HepG2 (cell line): ENCODE data around the gene DAAM2. TPM values are rescaled to one million over a fixed set of nuclear protein-coding genes. Genes with fewer than 3 reads are reported as not detected.

ENCODE experiments used
- ATAC-seq: fragments of 200-7000 bp; cut with Tn5 transposase; 3 replicates; pipeline ENCODE4 v1.9.1; 2020; ENCODE audit warnings: mild to moderate bottlenecking, moderate library complexity
- BruUV-seq: library from RNA; stranded (reverse); fragments of 400-500 nt; replicated peaks from 2 replicates; lab custom pipeline; 2021; lab: Mats Ljungman, UMichigan
- CTCF ChIA-PET: fragments of 300-600 bp; formaldehyde crosslinking; extraction: SDS; loops from one replicate; lab custom pipeline; 2021; ENCODE audit warnings: low total read pairs, inconsistent platforms, low intra/inter-chr PET ratio; lab: Yijun Ruan, JAX
- POLR2A ChIA-PET: fragments of 350-600 bp; sonication (Branson Sonifier 250); formaldehyde crosslinking; loops from one replicate; lab custom pipeline; 2020; ENCODE audit warnings: antibody characterized with exemption, inconsistent platforms; lab: Yijun Ruan, JAX
- DNase-seq: peaks from one replicate; pipeline ENCODE4 v3.0.0-alpha.2; 2015; ENCODE audit warnings: low spot score
- FAIRE-seq: peaks from 3 replicates; lab custom pipeline; 2011; peaks lifted over from hg19 to GRCh38; lab: Jason Lieb, UNC
- H2AFZ ChIP-seq: one replicate; pipeline ENCODE4 v1.6.1; 2011; ENCODE audit warnings: low read length, inconsistent platforms
- H3K27ac ChIP-seq: fragments of 300-600 bp; 3 replicates; pipeline ENCODE4 v1.8.0; 2011; ENCODE audit warnings: mixed run types, mild to moderate bottlenecking, mixed read lengths, low read length, inconsistent platforms; ENCODE audit not compliant: insufficient read depth; ENCODE audit errors: extremely low read length
- H3K27me3 ChIP-seq, 2 experiments: fragments of 200-600 bp in 1 of 2; 2 replicates in 1 of 2; 3 replicates in 1 of 2; pipeline versions ENCODE4 v1.6.0 to v1.8.0; 2011; ENCODE audit warnings: low read length in 2 of 2, mild to moderate bottlenecking in 2 of 2, moderate library complexity in 2 of 2, inconsistent platforms in 1 of 2; ENCODE audit not compliant: insufficient read depth in 2 of 2, control insufficient read depth in 1 of 2
- H3K36me3 ChIP-seq, 2 experiments: fragments of 200-600 bp in 1 of 2; replicated peaks in 1 of 2; 2 replicates in 1 of 2; 3 replicates in 1 of 2; pipeline versions ENCODE4 v1.5.1 to v1.8.0; 2011; ENCODE audit warnings: low read length in 2 of 2, inconsistent platforms in 1 of 2; ENCODE audit not compliant: insufficient read depth in 2 of 2, control insufficient read depth in 1 of 2
- H3K4me1 ChIP-seq: 2 replicates; pipeline ENCODE4 v1.5.1; 2012; ENCODE audit warnings: low read length, inconsistent platforms; ENCODE audit not compliant: insufficient read depth
- H3K4me2 ChIP-seq: 2 replicates; pipeline ENCODE4 v1.6.0; 2011; ENCODE audit warnings: low read depth, low read length, inconsistent platforms
- H3K4me3 ChIP-seq, 3 experiments: fragments of 200-600 bp in 1 of 3; sonication (generic), shearing (Covaris generic) in 1 of 3; replicated peaks in 1 of 3; 2 replicates each; pipeline ENCODE4 v1.5.1; 2011 to 2016; ENCODE audit warnings: low read length in 3 of 3, inconsistent platforms in 2 of 3, low read depth in 2 of 3, mild to moderate bottlenecking in 2 of 3, control low read depth in 1 of 3, mixed read lengths in 1 of 3; ENCODE audit not compliant: insufficient read depth in 1 of 3
- H3K79me2 ChIP-seq: one replicate; pipeline ENCODE4 v1.6.1; 2011; ENCODE audit warnings: low read length, inconsistent platforms; ENCODE audit not compliant: insufficient read depth
- H3K9ac ChIP-seq: 2 replicates; pipeline ENCODE4 v1.6.0; 2011; ENCODE audit warnings: mild to moderate bottlenecking, low read depth, low read length, inconsistent platforms; ENCODE audit not compliant: insufficient read depth
- H3K9me3 ChIP-seq: 2 replicates; pipeline ENCODE4 v1.5.1; 2012; ENCODE audit warnings: mild to moderate bottlenecking, low read length
- H4K20me1 ChIP-seq: 2 replicates; pipeline ENCODE4 v1.6.0; 2011; ENCODE audit warnings: inconsistent platforms, mild to moderate bottlenecking, low read length, moderate library complexity; ENCODE audit not compliant: insufficient read depth
- ARID2 ChIP-seq: sonication (generic); formaldehyde crosslinking; IDR thresholded peaks from 2 replicates; pipeline ENCODE4 v1.8.1; 2022; ENCODE audit warnings: mild to moderate bottlenecking, missing genetic modification reagents, borderline replicate concordance
- MXI1 ChIP-seq: IDR thresholded peaks from 3 replicates; pipeline ENCODE4 v1.6.1; 2012; ENCODE audit warnings: low read depth, low read length, inconsistent platforms, borderline replicate concordance
- REPIN1 ChIP-seq: sonication (generic); formaldehyde crosslinking; IDR thresholded peaks from 2 replicates; pipeline ENCODE4 v1.8.0; 2022; ENCODE audit warnings: missing genetic modification reagents, low read depth, mild to moderate bottlenecking, borderline replicate concordance
- THAP11 ChIP-seq: IDR thresholded peaks from 2 replicates; pipeline ENCODE4 v1.6.1; 2016; ENCODE audit warnings: missing biosample characterization, missing genetic modification reagents
- ZNF138 ChIP-seq: sonication (generic); formaldehyde crosslinking; IDR thresholded peaks from 2 replicates; pipeline ENCODE4 v1.5.0; 2020; ENCODE audit warnings: mild to moderate bottlenecking, low read depth, missing genetic modification reagents
- ZNF275 ChIP-seq: sonication (generic); formaldehyde crosslinking; IDR thresholded peaks from 2 replicates; pipeline ENCODE4 v1.8.0; 2022; ENCODE audit warnings: missing genetic modification reagents, mild to moderate bottlenecking, inconsistent platforms, borderline replicate concordance
- ZNF276 ChIP-seq: sonication (generic); formaldehyde crosslinking; IDR thresholded peaks from 2 replicates; pipeline ENCODE4 v1.4.0; 2020; ENCODE audit warnings: mild to moderate bottlenecking, low read depth, missing genetic modification reagents
- ZNF576 ChIP-seq: sonication (generic); formaldehyde crosslinking; IDR thresholded peaks from 2 replicates; pipeline ENCODE4 v1.4.0; 2020; ENCODE audit warnings: mild to moderate bottlenecking, missing genetic modification reagents
- ZNF740 ChIP-seq: sonication (generic); formaldehyde crosslinking; IDR thresholded peaks from 2 replicates; pipeline ENCODE4 v1.4.0; 2020; ENCODE audit warnings: missing genetic modification reagents
- ZNF746 ChIP-seq: sonication (generic); formaldehyde crosslinking; IDR thresholded peaks from 2 replicates; pipeline ENCODE4 v1.8.0; 2022; ENCODE audit warnings: mild to moderate bottlenecking, missing genetic modification reagents
- ZSCAN30 ChIP-seq: sonication (generic); formaldehyde crosslinking; IDR thresholded peaks from 2 replicates; pipeline ENCODE4 v1.5.0; 2020; ENCODE audit warnings: mild to moderate bottlenecking, missing genetic modification reagents
- WGBS: methylation state at CpG from one replicate; pipeline ENCODE4 v1.1.6; 2017; ENCODE audit warnings: low lambda C conversion rate; 5-methylcytosine and 5-hydroxymethylcytosine counted together
- in situ Hi-C: cut with HindIII; loops from 2 replicates; pipeline ENCODE4 v1.10.0; 2017; ENCODE audit warnings: low pct_unique_long_range_greater_than_20kb; ENCODE audit not compliant: extremely low pct_ligation_motif_present
- intact Hi-C: fragments of 100-400 bp; cut with micrococcal nuclease; formaldehyde crosslinking; loops from one replicate; pipeline ENCODE4 v1.10.0; 2022; ENCODE audit not compliant: unreplicated experiment
- polyA plus RNA-seq, 8 experiments: library from polyadenylated mRNA; depleted of rRNA in 3 of 8; stranded (reverse) in 7 of 8; unstranded in 1 of 8; fragments of >200 nt; fragmentation: Illumina TruSeq in 4 of 8; extraction: Trizol in 4 of 8; gene quantifications; 2 replicates each; pipeline versions ENCODE4 v1.2.1 to v1.2.3, GENCODE V29; 2011 to 2016; ENCODE audit warnings: low read depth in 4 of 8, missing spikeins in 1 of 8, mixed read lengths in 1 of 8; ENCODE audit not compliant: insufficient read depth in 1 of 8
- total RNA-seq, 5 experiments: library from RNA; depleted of rRNA; stranded (reverse); fragments of >200 nt; fragmentation: Illumina TruSeq; extraction: Trizol; gene quantifications; 2 replicates each; pipeline ENCODE4 v1.2.3, GENCODE V29; 2016; ENCODE audit warnings: low read depth in 1 of 5

DAAM2 gene
- total and polyA plus RNA-seq, 2 of the 13 experiments (the other 11 are each of a cell fraction or from before 2014, with no cell fraction given), result 0.01 TPM; not detected in 1

GRCh38 chr6:39912446-39912845 lies 120.3 kb downstream of the DAAM2 start:
- CTCF ChIA-PET, result no interaction called here
- ATAC-seq, result no peak
- POLR2A ChIA-PET, result no interaction called here
- WGBS, result 88% methylated on average over 1 of the region's 4 CpGs
- no peak for TF ChIP-seq ZNF740 (CRISPR knock-in tag)
- TF ChIP-seq MXI1, result no peak
- BruUV-seq, result no TSS peak
- no peaks in the 10 kb centered on the region for H3K79me2 ChIP-seq
- H2AFZ ChIP-seq, result no peak overlapping the region
- no peak overlapping the region for H3K27ac ChIP-seq
- peaks cover 9 to 25% of the 10 kb centered on the region in 2 experiments; a peak in 4 of 5 replicates for H3K36me3 ChIP-seq
- DNase-seq, result no peak
- no peak overlapping the region for H3K4me2 ChIP-seq
- intact Hi-C loops, result no loop called here
- no peak overlapping the region for H3K9ac ChIP-seq
- no peak for FAIRE-seq
- H3K9me3 ChIP-seq, result no peaks in the 10 kb centered on the region
- H3K27me3 ChIP-seq, result no peaks in the 10 kb centered on the region
- no peak overlapping the region for H3K4me3 ChIP-seq
- no peaks in the 10 kb centered on the region for H4K20me1 ChIP-seq
- in situ Hi-C loops, result no loop called here
- H3K4me1 ChIP-seq, result no peaks in the 10 kb centered on the region

- no peak for ATAC-seq
- no peaks in the 10 kb centered on the region for H3K79me2 ChIP-seq
- H4K20me1 ChIP-seq, result no peaks in the 10 kb centered on the region
- in situ Hi-C loops, result no loop called here
- no TSS peak for BruUV-seq
- no peak for TF ChIP-seq ZNF576 (CRISPR knock-in tag)
- TF ChIP-seq ZNF275 (CRISPR knock-in tag), result no peak
- TF ChIP-seq THAP11, result no peak
- no peak for TF ChIP-seq ARID2 (CRISPR knock-in tag)
- TF ChIP-seq REPIN1 (CRISPR knock-in tag), result no peak
- TF ChIP-seq ZNF138 (CRISPR knock-in tag), result no peak
- TF ChIP-seq ZNF276, result no peak
- no peak for TF ChIP-seq ZNF746 (CRISPR knock-in tag)
- no peak for TF ChIP-seq ZSCAN30
- intact Hi-C loops, result no loop called here
- DNase-seq, result no peak
- no peak overlapping the region for H3K9ac ChIP-seq
- peaks cover 9 to 25% of the 10 kb centered on the region in 2 experiments; a peak in 4 of 5 replicates for H3K36me3 ChIP-seq
- no peak overlapping the region for H3K4me3 ChIP-seq
- FAIRE-seq, result no peak
- H2AFZ ChIP-seq, result no peak overlapping the region
- ChIA-PET POLR2A (no interaction called here), CTCF (no interaction called here)
- H3K4me2 ChIP-seq, result no peak overlapping the region
- H3K4me1 ChIP-seq, result peaks cover 6% of the 10 kb centered on the region; the same call in 1 of the 2 replicates
- 96% methylated on average over 12 of the region's 12 CpGs for WGBS
- H3K9me3 ChIP-seq, result no peaks in the 10 kb centered on the region
- no peak overlapping the region for H3K27ac ChIP-seq
- no peaks in the 10 kb centered on the region for H3K27me3 ChIP-seq
These were observed 121.3 kb downstream of the DAAM2 start for GRCh38 chr6:39913391-39913916.
